BJ (cell line): ENCODE measurements around the gene METAP1D. TPM values are rescaled to one million over a fixed set of nuclear protein-coding genes. Genes with fewer than 3 reads are reported as not detected.
"Not testable (repeated sequence)": the region's sequence is repeated elsewhere in the genome, so short reads cannot be mapped to it uniquely, and the experiment has no call there.

Experiments
- CTCF ChIA-PET: fragments of 350-600 bp; formaldehyde crosslinking; extraction: SDS; loops from one replicate; lab custom pipeline; 2021; ENCODE audit warnings: antibody characterized with exemption, inconsistent platforms; lab: Yijun Ruan, JAX
- POLR2A ChIA-PET: fragments of 300-600 bp; sonication (Branson Sonifier 250); formaldehyde crosslinking; extraction: SDS; loops from one replicate; lab custom pipeline; 2021; ENCODE audit warnings: antibody characterized with exemption; lab: Charles Lee
- DNase-seq: peaks from one replicate; pipeline ENCODE4 v3.0.0-alpha.2; 2011; ENCODE audit warnings: low read depth
- H3K27me3 ChIP-seq: 2 replicates; pipeline ENCODE4 v1.6.0; 2011; ENCODE audit warnings: low read length; ENCODE audit not compliant: control insufficient read depth, insufficient read depth
- H3K36me3 ChIP-seq: 2 replicates; pipeline ENCODE4 v1.5.1; 2011; ENCODE audit warnings: low read length; ENCODE audit not compliant: control insufficient read depth, insufficient read depth
- H3K4me3 ChIP-seq: 2 replicates; pipeline ENCODE4 v1.5.1; 2011; ENCODE audit warnings: low read depth, mild to moderate bottlenecking, control low read depth, low read length
- CTCF ChIP-seq: IDR thresholded peaks from 2 replicates; pipeline ENCODE4 v1.5.1; 2011; ENCODE audit warnings: low read depth, mild to moderate bottlenecking, control low read depth, inconsistent platforms, low read length, moderate library complexity; ENCODE audit not compliant: insufficient read depth
- polyA plus RNA-seq: library from polyadenylated mRNA; depleted of rRNA; stranded (reverse); fragments of >200 nt; gene quantifications from 2 replicates; pipeline ENCODE4 v1.2.3, GENCODE V29; 2011

METAP1D gene
- polyA plus RNA-seq, 1 experiment: 4.8 TPM

GRCh38 chr2:172052000-172052983, 52.5 kb downstream of the METAP1D start:
- Histone ChIP-seq H3K4me3 (no peak overlapping the region), H3K36me3 (no peaks in the 10 kb centered on the region), H3K27me3 (no peaks in the 10 kb centered on the region)
- no peak for TF ChIP-seq CTCF
- ChIA-PET CTCF (interaction anchor here (1.2 to 1.4 kb wide), 3 partner anchors 10 to 16 kb away, joined by 3 to 5 read pairs (median 3); no protein-coding TSS in a partner anchor), POLR2A (no interaction called here)
- DNase-seq: no peak

- ChIA-PET CTCF (interaction anchor here (0.5 to 1.4 kb wide), 2 partner anchors 15 to 76 kb away, joined by 3 read pairs; no protein-coding TSS in a partner anchor), POLR2A (no interaction called here)
- TF ChIP-seq CTCF: no peak
- H3K27me3 ChIP-seq: no peaks in the 10 kb centered on the region
- H3K36me3 ChIP-seq: no peaks in the 10 kb centered on the region
- no peak for DNase-seq
- H3K4me3 ChIP-seq: no peak overlapping the region
Observed at GRCh38 chr2:172053486-172053885, 53.7 kb downstream of the METAP1D start.

GRCh38 chr2:172056293-172056692, 56.5 kb downstream of the METAP1D start:
- no peak for TF ChIP-seq CTCF
- CTCF ChIA-PET: no interaction called here
- no peak for DNase-seq
- POLR2A ChIA-PET: no interaction called here
- H3K27me3 ChIP-seq: no peaks in the 10 kb centered on the region
- no peak overlapping the region for H3K4me3 ChIP-seq
- H3K36me3 ChIP-seq: no peaks in the 10 kb centered on the region

GRCh38 chr2:172058660-172059059, 58.9 kb downstream of the METAP1D start:
- CTCF ChIA-PET: interaction anchor here (0.6 kb wide), 1 partner anchor 24 kb away, joined by 3 read pairs; no protein-coding TSS in a partner anchor
- POLR2A ChIA-PET: no interaction called here
- H3K27me3 ChIP-seq: no peaks in the 10 kb centered on the region

GRCh38 chr2:172060118-172060517, 60.4 kb downstream of the METAP1D start:
- H3K27me3 ChIP-seq, POLR2A ChIA-PET, H3K36me3 ChIP-seq, DNase-seq, H3K4me3 ChIP-seq, CTCF ChIA-PET: not testable (repeated sequence)

More at GRCh38 chr2:172058660-172059059, 58.9 kb downstream of the METAP1D start:
- no peak for DNase-seq
- Histone ChIP-seq H3K4me3 (no peak overlapping the region), H3K36me3 (no peaks in the 10 kb centered on the region)
- no peak for TF ChIP-seq CTCF
